Bronchial epithelial cell (primary cell): Measurements from ENCODE around the gene CHD1L. TPM values are rescaled to one million over a fixed set of nuclear protein-coding genes. Genes with fewer than 3 reads are reported as not detected.
A peak's percentile ranks its signal among the peaks of the same experiment; 100 is the strongest.

ENCODE experiments used
- DNase-seq: peaks from one replicate; pipeline ENCODE4 v3.0.0-alpha.2; 2010; ENCODE audit warnings: low read depth
- FAIRE-seq: peaks from 2 replicates; lab custom pipeline; 2011; peaks lifted over from hg19 to GRCh38; lab: Jason Lieb, UNC
- H3K27me3 ChIP-seq: 2 replicates; pipeline ENCODE4 v1.5.1; 2011; ENCODE audit warnings: low read length; ENCODE audit not compliant: control insufficient read depth, insufficient read depth
- H3K36me3 ChIP-seq: 2 replicates; pipeline ENCODE4 v1.5.1; 2011; ENCODE audit warnings: low read length; ENCODE audit not compliant: control insufficient read depth, insufficient read depth
- H3K4me3 ChIP-seq: 2 replicates; pipeline ENCODE4 v1.5.1; 2011; ENCODE audit warnings: mild to moderate bottlenecking, low read depth, low read length, control low read depth
- total RNA-seq: library from RNA; depleted of rRNA; stranded (reverse); fragments of >200 nt; gene quantifications from 2 replicates; pipeline ENCODE4 v1.2.1, GENCODE V29; 2014
- TF ChIP-seq, protein P1 (sequence below): IDR thresholded peaks from 2 replicates; pipeline ENCODE4 v1.5.1; 2011; ENCODE audit warnings: mild to moderate bottlenecking, moderate library complexity, low read length, control low read depth, inconsistent platforms; ENCODE audit not compliant: insufficient read depth, severe bottlenecking

CHD1L gene
- total RNA-seq, 1 donor from 2014 or later, result 30.8 TPM

DNA sequence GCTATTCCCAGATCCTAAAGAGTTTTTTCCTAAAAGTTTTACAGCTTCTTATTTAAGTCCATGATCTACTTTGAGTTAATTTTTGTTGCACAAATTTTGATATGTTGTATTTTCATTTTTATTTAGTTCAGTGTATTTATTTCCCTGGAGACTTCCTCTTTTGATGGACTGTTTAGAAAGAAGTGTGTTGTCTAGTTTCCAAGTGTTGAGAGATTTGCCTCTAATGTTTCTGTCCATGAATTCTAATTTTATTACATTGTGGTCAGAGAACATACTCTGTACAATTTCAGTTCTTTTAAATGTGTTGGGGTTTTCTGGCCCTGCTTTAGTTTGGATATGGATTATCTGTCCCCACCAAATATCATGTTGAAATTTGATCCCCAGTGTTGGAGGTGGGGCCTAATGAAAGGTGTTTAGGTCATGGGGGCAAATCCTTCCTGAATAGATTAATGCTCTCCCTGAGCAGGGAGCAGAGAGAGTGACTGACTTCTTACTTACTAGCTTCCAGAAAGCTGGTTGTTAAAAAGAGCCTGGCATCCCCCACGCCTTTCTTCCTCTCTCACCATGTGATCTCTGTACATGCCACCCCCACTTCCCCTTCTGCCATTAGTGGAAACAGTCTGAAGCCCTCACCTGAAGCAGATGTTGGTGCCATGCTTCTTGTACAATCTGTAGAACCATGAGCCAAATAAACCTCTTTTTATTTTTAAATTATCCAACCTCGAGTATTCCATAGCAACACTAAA is 4.6 kb downstream of the CHD1L start:
- DNase-seq (no peak), FAIRE-seq (no peak)
- TF ChIP-seq, protein P1, sequence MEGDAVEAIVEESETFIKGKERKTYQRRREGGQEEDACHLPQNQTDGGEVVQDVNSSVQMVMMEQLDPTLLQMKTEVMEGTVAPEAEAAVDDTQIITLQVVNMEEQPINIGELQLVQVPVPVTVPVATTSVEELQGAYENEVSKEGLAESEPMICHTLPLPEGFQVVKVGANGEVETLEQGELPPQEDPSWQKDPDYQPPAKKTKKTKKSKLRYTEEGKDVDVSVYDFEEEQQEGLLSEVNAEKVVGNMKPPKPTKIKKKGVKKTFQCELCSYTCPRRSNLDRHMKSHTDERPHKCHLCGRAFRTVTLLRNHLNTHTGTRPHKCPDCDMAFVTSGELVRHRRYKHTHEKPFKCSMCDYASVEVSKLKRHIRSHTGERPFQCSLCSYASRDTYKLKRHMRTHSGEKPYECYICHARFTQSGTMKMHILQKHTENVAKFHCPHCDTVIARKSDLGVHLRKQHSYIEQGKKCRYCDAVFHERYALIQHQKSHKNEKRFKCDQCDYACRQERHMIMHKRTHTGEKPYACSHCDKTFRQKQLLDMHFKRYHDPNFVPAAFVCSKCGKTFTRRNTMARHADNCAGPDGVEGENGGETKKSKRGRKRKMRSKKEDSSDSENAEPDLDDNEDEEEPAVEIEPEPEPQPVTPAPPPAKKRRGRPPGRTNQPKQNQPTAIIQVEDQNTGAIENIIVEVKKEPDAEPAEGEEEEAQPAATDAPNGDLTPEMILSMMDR, result no peak
- Histone ChIP-seq H3K4me3 (no peak overlapping the region), H3K27me3 (no peaks in the 10 kb centered on the region), H3K36me3 (no peaks in the 10 kb centered on the region)

DNA sequence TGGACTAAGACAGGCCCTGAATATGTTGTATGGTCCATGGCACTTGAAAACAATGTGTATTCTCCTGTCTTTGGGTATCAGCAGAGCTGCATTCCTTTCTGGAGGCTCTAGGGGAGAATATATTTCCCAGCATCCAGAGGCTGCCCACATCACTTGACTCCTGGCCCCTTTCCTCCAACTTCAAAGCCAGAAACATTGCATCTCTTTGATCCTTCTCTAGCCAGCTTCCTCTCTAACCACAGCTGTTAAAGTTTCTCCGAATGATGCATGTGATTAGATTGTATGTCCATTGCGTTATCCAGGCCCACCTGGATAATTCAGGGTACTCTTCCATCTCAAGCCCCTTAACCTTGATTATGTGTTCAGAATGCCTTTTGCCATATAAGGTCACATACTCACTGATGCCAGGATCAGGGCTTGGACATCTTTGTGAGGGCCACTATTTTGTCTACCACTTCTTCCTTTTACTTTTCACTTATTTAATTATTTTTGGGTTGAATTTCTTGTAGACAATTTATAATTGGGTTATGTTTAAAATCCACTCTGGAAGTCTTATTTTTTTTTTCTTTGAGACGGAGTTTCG is 5.3 kb downstream of the CHD1L start:
- no peak overlapping the region for H3K4me3 ChIP-seq
- no peaks in the 10 kb centered on the region for H3K36me3 ChIP-seq
- TF ChIP-seq, protein P1, result no peak
- DNase-seq, result no peak
- H3K27me3 ChIP-seq, result no peaks in the 10 kb centered on the region
- FAIRE-seq, result no peak

DNA sequence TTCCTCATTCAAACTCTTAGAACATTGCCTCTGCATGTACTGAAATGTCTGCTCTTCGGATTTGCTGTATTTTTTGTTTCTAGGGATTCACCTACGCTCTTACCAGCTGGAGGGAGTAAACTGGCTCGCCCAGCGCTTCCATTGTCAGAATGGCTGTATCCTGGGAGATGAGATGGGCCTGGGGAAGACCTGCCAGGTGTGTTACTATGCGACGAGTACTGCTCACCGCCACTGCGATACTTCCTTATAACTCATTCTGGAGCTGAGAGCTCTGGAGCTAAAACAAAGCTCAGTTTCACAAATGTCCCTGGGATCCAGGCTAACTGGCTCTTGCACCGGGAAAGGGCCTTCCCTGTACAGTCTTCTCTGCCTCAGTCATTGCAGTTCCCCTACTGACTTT is 10.1 kb downstream of the CHD1L start:
- Histone ChIP-seq H3K36me3 (no peaks in the 10 kb centered on the region), H3K27me3 (no peaks in the 10 kb centered on the region), H3K4me3 (no peak overlapping the region)
- DNase-seq (no peak), FAIRE-seq (no peak)
- TF ChIP-seq, protein P1, result no peak

DNA sequence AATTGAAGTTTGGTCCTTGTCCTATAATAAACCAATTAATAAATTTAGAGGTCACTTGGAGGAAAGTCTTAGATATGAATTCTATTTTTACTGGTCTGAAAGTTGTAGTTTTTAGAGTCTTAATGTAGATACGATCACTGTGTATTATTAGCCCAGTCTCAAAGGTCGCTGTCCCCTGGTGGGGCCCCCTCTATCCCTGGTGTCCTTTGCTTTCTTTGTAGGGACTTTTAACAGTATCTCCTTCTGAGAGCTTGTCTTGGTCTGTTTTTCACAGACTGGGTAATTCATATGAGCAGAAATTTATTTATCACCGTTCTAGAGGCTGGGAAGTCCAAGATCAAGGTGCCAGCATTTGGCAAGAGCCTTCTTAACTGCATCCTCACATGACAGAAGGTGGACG is 18.5 kb downstream of the CHD1L start:
- DNase-seq (no peak), FAIRE-seq (no peak)
- no peaks in the 10 kb centered on the region for H3K27me3 ChIP-seq
- TF ChIP-seq, protein P1, result no peak
- no peak overlapping the region for H3K4me3 ChIP-seq
- peaks cover 4% of the 10 kb centered on the region for H3K36me3 ChIP-seq

DNA sequence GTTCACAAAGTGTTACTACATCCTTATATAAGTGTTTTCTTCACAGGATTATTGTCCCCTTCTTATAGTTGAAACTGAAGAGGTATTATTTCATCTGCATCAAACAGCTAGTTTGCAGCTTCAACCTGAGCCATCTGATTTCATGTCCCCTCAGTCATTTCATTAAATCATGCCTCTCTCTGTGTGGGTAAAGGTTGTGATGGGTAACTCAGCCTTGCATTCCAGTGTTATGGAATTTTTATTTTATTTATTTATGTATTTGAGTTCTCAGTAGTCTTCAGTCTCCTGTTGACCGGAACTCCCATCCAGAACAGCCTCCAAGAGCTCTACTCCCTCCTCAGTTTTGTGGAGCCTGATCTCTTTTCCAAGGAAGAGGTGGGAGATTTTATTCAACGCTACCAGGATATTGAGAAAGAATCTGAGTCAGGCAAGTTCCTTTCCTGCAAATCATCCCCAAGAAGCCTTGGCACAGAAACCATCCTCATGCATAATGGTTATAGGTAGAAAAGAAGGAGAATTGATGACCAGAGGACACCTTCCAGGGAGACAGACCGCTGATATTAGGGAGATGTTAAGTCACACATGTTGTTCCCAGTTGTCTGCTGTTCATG is 21.8 kb downstream of the CHD1L start:
- peaks cover 10% of the 10 kb centered on the region for H3K36me3 ChIP-seq
- peak; percentile 85 for DNase-seq
- H3K4me3 ChIP-seq, result no peak overlapping the region
- TF ChIP-seq, protein P1, result no peak
- no peaks in the 10 kb centered on the region for H3K27me3 ChIP-seq
- peak; percentile 7 for FAIRE-seq
